A673 (cell line): Measurements from ENCODE around the gene ANKS6.

ENCODE experiments used
- EZH2 ChIP-seq: fragments of 200-600 bp; sonication (generic); IDR thresholded peaks from 2 replicates; pipeline ENCODE4 v1.6.1; 2017; ENCODE audit warnings: borderline replicate concordance, low read depth, mild to moderate bottlenecking, mixed read lengths, antibody characterized with exemption, low read length; ENCODE audit not compliant: poor library complexity, severe bottlenecking
- TF ChIP-seq, protein P1 (sequence below): fragments of 300-800, 200-600 bp; sonication (generic); conservative IDR thresholded peaks from 2 replicates; pipeline ENCODE4 v1.5.1; 2017; ENCODE audit warnings: low read depth, mild to moderate bottlenecking, antibody characterized with exemption, low read length, moderate library complexity, mixed read lengths

DNA sequence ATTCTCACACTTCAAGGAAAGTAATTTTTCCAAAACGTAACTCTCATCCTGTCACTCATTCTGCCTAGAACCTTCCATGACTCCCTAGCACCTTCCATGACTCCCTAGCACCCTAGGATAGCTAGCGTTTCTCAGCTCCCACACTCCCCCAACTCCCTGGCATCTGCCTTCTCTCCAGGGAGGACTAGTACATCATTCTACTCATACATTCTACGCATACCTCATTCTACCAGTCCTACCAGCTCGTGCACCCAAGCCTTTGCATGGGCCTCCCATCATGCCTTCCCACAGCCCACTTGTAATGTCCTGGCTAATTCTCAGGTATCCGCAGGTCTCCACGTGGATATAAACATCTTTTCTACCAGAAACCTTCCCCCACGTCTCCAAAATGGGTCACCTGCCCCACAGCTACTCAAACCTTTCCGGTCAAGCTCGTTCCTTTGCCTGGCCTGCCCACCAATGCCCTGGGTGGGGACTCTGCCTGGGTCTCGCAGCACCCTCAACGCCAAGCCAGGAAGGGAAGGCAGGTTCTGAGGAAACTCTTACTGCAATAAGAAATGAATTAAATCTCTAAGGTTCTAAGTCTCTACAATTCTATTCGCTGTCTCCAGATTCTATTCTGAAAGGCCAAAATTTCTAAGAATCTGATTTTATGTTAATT, 930 bp downstream of the ANKS6 start:
- TF ChIP-seq, protein P1, sequence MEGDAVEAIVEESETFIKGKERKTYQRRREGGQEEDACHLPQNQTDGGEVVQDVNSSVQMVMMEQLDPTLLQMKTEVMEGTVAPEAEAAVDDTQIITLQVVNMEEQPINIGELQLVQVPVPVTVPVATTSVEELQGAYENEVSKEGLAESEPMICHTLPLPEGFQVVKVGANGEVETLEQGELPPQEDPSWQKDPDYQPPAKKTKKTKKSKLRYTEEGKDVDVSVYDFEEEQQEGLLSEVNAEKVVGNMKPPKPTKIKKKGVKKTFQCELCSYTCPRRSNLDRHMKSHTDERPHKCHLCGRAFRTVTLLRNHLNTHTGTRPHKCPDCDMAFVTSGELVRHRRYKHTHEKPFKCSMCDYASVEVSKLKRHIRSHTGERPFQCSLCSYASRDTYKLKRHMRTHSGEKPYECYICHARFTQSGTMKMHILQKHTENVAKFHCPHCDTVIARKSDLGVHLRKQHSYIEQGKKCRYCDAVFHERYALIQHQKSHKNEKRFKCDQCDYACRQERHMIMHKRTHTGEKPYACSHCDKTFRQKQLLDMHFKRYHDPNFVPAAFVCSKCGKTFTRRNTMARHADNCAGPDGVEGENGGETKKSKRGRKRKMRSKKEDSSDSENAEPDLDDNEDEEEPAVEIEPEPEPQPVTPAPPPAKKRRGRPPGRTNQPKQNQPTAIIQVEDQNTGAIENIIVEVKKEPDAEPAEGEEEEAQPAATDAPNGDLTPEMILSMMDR: no peak
- TF ChIP-seq EZH2: no peak
